NCI-H146 treated with DMSO at 0.1 percent for 48 hours (cell line): ENCODE results near the gene GAK.
"Not testable (repeated sequence)": the region's sequence is repeated elsewhere in the genome, so short reads cannot be mapped to it uniquely, and the experiment has no call there.

Experiments
- DNase-seq: peaks from one replicate; lab custom pipeline; 2025; ENCODE audit not compliant: unreplicated experiment; lab: John Stamatoyannopoulos, UW

Gene GAK

DNA sequence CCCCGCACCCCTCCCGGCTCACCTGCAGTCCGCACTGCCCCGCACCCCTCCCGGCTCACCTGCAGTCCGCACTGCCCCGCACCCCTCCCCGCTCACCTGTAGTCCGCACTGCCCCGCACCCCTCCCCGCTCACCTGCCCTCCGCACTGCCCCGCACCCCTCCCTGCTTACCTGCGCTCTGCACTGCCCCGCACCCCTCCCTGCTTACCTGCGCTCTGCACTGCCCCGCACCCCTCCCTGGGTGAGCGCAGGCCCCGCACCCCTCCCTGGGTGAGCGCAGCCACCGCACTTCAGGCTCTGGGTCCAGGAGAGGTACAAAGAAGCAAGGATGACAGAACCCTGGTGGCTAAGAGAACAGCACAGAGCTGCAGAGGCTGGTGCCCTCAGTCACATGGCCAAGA is 4.5 kb downstream of the GAK start:
- not testable (repeated sequence) for DNase-seq

DNA sequence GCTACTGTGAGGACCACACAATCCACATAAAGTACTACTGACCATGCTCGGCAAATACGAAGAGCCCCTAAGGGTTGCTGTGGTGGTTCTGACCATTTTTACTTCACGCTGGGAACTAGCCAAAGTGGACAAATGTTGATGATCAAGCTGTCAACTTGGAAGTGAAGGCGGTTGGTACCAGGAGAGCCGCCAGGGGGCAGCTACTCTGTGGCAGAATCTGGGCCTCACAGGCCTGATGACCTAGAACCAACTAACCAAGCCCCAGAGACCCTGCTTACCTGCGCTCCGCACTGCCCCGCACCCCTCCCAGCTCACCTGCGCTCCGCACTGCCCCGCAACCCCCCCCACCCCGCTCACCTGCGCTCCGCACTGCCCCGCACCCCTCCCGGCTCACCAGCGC is 5.6 kb downstream of the GAK start:
- no peak for DNase-seq

DNA sequence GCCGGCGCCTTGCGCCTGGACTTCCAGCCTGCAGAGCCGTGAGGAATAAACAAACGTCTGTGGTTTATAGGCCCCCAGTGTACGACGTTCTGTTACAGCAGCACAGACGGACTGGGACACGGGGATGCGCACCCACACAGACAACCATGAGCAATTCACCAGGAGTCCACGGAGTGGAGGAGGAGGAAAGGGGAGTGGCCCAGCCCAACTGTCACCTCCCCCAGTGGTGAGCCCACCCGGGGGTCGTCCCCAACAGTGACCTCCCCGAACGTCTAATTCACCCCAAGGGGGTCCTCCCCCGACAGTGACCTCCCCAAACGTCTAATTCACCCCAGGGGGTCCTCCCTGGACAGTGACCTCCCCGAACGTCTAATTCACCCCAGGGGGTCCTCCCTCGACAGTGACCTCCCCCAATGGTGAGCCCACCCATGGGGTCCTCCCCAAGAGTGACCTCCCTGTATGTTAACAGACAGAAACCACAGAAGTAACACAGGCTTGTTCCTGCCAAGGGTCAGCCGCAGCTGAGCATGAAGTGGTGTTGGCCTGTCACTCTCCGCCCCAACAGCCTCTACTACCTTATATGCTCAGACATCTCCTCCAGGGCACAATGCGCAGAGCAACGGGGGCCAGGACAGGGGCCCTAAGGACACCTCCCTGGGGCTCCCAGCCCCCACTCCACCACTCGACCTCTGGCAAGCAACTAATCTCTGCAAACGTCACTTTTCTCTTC is 6.2 kb downstream of the GAK start:
- no peak for DNase-seq

DNA sequence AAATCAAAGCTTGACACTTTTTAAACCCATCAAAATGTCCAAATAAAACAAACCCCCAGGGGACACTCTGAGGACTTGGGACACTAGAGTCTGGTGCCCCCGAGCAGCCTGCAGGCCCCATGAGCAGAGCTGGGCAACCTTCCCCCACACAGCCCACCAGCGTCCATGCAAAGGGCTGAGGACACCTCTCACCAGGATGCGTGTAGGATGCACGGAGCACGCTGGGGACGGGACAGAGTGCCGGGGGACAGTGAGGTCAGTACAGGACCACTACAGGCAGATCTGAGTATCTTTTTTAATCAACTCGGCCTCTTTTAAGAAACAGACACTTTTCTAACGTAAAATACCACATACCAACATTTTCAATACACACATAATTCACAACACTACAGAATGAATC is 6.9 kb downstream of the GAK start:
- no peak for DNase-seq

DNA sequence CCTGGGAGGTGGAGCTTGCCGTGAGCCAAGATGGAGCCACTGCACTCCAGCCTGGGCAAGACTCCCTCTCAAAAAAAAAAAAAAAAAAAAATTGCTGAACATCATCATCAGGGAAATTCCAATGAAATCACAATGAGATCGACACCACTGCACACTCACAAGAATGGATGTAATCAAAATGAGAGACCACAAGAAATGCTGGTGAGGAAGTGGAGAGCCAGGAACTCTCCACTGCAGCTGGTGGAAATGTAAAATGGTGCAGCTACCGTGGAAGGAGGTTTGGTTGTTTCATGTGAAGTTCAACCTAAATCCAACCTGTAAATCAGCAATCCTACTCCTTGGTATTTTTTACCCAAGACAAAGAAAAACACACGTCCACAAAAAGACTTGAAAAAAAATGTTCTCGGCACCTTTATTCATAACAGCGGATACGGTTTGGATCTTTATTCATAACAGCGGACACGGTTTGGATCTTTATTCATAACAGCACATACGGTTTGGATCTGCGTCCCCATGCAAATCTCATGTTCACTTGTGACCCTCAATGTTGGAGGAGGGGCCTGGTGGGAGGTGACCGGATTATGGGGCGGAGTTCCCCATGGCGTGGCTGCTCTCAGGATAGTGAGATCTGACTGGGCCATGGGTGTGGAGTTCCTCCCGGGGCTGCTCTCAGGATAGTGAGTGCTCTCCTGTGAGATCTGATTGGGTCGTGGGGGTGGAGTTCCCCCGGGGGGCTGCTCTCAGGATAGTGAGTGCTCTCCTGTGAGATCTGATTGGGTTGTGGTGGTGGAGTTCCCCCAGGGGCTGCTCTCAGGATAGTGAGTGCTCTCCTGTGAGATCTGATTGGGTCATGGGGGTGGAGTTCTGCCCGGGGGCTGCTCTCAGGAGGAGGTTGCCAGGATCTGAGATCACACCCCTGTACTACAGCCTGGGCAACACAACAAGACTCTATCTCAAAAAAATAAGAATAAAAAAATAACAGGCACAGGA is 7.7 kb downstream of the GAK start:
- DNase-seq = no peak

DNA sequence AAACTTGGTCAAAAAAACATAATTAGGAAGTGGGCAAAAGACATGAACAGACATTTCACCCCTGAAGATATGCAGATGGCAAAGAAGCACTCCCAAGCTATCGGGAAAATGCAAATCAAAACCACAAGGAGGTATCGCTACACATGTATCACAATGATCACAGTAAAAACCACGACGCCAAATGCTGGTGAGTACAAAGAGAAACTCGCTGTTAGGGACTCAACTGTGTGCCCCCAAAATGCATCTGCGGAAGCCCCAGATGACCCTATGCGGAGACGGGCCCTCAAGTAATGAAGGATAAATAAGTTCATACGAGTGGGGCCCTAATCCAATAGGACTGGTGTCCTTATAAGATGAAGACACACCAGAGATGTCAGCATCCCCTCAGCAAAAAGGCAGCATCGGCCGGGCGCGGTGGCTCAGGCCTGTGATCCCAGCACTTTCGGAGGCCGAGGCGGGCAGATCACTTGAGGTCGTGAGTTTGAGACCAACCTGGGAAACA is 10.2 kb downstream of the GAK start:
- no peak for DNase-seq

DNA sequence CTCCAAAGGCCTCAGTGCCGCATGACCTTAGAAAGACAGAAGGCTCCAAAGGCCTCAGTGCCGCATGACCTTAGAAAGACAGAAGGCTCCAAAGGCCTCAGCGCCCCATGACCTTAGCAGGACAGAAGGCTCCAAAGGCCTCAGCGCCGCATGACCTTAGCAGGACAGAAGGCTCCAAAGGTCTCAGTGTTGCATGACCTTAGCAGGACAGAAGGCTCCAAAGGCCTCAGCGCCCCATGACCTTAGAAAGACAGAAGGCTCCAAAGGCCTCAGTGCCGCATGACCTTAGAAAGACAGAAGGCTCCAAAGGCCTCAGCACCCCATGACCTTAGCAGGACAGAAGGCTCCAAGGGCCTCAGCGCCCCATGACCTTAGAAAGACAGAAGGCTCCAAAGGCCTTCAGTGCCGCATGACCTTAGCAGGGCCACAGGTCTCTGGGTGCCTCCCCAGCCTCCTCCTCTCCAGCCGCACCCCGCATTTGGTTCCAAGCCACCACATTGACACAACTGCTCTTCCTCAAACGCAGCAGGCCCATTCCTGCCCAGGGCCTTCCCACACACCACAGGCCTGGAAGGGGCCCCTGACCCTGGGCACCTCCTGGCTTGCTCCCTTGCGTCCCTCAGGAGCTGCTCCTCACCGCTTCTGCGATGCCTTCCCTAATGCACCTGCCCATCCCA is 13.0 kb downstream of the GAK start:
- DNase-seq = not testable (repeated sequence)

DNA sequence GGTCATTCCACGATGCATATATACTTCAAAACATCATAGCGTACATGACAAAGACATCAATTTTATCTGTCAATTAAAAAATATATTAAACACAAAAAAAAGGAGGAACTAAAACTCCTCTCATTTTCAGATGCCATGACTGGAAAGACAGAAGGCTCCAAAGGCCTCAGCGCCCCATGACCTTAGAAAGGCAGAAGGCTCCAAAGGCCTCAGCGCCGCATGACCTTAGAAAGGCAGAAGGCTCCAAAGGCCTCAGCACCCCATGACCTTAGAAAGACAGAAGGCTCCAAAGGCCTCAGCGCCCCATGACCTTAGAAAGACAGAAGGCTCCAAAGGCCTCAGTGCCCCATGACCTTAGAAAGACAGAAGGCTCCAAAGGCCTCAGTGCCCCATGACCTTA is 13.5 kb downstream of the GAK start:
- not testable (repeated sequence) for DNase-seq

DNA sequence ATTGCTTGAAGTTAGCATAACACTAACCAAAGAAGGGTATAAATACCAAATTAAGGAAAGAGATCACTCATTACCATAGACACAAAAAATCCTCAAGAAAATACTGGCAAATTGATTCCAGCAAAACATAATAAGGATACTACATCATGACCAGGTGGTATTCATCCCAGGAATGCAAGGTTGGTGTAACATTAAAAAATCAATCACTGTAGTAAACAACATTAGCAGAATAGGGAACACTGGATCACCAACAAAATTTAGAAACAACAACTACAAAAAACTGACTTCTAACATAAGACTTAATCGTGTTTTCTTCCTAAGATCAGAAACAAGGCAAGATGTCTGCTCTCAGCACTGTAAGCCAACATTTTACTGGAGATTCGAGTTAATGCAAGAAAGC is 14.1 kb downstream of the GAK start:
- DNase-seq = no peak

DNA sequence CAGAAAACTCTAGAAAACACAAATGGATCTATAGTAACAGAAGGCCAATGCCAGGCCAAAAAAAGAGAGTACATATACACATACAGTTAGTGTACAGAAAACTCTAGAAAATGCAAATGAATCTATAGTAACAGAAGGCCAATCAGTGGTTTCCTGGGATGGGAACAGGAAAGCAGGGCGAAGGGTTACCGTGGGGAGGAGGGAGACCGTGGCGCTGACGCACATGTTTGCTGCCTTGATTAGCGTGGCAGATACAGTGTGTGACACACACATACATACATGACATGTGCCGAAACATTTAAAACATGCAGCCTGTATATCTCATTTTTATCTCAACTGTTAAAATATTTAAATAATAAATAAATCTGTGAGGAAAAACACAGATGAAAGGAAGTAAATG is 14.7 kb downstream of the GAK start:
- DNase-seq = no peak

DNA sequence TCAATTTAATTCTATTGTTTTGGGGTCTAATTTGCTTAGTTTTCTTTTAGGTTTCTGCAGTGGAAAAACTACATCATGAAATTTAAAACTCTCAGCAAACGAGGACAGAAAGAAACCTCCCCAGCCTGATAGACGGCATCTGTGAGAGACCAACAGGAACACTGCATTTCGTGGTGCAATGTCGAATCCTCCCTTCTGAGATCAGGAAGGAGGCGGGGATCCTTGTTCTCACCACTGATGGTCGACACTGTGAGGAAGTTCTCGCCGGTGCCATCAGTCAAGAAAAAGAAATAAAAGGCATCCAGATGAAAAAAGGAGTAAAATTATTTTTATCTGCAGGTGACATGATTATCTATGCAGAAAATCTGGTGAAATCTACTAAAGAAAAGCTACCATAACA is 16.5 kb downstream of the GAK start:
- no peak for DNase-seq

DNA sequence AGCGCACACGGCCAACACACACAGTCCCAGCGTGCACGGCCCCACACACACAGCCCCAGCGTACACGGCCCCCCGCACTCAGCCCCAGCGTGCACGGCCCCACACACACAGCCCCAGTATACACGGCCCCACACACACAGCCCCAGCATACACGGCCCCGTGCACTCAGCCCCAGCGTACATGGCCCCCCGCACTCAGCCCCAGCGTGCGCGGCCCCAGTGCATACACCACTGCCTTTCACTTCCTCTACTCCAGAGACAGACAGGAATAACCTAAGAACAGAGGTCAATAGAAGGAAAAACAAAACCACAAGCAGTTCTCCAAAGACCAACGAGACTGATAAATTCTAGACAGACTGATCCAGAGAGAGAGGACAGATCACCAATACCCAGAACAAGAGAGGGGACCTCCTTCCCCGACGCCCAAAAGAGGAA is 17.1 kb downstream of the GAK start:
- DNase-seq = no peak

DNA sequence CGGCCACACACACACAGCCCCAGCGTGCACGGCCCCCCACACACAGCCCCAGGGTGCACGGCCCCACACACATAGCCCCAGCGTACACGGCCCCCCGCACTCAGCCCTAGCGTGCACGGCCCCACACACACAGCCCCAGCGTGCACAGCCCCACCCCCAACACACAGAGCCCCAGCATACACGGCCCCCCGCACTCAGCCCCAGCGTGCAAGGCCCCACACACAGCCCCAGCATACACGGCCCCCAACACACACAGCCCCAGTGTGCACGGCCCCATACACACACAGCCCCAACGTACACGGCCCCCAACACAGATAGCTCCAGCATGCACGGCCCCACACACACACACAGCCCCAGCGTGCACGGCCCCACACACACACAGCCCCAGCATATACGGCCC is 17.6 kb downstream of the GAK start:
- no peak for DNase-seq

DNA sequence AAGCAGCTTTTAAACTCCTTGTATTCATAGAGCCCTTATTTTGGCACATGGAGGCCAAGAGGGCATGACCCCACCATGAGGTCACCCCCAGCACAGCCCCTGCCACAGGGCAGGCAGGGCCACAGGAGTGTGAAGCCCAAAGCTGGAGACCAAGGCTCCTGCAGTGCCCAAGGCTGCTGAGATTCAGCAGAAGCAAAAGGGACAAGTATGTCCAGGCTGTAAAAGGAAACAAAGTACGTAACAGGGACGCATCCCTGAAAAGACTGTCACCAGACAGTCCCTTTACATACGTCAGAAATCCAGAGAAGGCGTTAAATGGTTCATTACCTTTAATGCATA is 18.9 kb downstream of the GAK start:
- no peak for DNase-seq

DNA sequence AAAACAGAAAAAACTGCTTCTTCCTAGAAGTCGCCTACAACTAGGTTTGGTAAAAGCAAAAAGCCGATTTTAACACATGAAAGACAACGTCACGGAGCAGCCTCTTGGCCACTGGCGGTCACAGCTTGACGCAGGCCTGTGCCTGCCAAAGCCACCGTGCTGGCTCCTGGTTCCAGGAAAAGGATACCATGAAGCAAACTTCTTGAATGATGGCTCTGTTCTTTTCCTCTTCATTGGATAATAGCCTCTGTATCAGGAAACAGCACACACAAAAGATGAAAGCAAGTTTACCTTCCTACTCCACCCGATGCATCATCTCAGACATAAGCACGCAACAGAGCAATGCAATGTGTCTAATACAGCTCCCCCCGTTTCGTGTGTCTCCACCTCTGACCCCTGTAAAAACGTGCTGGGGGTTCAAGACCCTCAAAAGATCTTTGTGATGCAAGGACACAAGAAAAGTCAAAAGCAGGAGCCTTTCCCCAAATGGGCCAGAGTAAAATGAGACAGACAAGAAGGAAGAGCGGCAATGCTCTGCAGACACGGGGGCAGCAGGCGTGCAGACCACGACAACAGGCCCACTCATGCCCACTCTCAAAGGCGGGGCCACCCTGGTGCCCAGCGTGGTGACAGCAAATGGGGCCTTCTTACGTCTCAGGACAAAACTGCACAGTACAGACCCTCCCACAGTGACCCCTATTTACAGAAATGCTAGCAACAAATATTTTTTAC is 19.4 kb downstream of the GAK start:
- DNase-seq = no peak

DNA sequence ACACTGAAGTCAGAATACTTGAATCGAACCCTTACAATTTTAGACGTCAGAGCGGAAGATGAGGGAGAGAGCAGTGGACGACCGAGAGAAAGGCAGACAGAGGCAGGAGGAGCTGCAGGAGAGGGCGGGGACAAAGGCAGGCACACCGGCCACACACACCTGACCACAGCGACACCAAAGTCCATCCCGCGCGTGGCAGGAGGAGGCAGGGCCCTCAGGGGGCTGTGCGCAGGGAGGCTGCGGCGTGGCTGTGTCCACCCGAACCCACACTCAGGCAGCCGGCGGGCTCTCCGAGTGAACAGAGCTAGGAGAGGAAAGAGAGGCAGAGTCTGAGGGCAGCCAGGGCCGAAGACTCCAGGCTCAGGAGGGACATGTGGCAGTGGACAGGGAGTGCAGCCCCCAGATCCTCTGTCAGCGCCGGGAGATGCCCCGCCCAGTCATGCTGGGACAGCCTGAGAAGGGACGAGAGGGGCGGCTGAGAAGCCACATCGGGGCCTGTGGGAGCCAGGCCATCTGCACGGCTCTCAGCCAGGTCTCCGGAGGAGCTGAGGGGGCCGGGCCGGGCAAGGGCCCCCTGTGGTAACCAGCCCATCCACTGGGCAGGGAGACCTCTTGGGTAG is 20.1 kb downstream of the GAK start:
- no peak for DNase-seq

DNA sequence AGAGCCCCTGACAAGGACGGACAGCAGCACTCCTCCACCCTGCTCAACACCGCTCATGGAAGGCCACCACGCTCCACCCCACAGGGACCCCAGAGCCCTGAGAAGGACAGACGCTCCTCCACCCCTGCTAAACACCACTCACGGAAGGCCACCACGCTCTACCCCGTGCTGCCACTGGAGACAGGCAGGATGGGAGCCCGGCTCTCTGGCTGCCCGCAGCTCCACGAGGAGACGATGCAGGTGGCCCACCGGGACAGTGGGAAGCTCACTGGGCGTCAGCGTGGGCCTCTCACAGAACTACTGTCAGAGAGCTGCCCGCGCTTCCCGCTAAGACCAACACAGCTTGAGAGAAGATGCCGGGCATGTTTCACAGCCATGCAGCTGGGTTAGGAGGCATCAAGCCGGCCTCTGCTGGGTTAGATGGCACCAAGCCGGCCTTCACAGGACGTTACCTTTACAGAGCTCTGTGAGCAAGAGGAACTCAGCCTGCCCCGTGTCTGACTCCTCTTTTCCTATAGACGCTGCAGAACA is 20.8 kb downstream of the GAK start:
- no peak for DNase-seq

DNA sequence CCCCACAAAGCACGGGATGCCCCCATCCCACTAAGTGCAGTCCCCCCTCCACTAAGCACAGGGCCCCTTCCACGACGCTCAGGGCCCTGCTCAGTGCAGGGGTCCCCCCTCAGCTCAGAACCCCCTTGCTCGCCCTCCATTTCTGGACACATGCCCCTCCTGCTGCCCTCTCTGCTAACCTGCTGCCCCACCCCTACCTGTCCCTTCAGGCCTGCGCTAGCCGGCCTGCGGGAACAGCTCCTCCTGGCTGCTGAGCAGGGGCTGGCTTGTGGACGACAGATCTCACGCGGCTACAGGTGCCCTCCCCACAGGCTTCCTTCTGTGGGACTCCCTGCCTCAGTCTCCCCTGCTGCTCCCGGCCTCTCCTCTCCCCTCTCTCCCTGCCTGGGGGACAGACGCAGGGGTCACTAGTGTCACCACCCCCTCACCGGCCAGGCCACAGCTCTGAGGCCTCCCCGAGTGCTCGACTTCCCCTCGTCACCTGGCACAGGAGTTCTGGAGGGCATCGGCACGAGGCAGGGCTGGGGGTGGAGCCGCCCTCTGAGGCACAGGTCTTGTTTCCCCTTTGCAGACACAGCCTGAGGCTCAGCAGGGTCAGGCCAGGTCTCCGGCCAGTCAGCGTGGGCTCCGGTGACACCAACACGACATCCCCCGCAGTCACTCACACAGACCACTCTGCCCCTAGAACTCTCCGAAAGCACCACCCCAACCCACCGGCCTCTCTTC is 21.6 kb downstream of the GAK start:
- DNase-seq = no peak

DNA sequence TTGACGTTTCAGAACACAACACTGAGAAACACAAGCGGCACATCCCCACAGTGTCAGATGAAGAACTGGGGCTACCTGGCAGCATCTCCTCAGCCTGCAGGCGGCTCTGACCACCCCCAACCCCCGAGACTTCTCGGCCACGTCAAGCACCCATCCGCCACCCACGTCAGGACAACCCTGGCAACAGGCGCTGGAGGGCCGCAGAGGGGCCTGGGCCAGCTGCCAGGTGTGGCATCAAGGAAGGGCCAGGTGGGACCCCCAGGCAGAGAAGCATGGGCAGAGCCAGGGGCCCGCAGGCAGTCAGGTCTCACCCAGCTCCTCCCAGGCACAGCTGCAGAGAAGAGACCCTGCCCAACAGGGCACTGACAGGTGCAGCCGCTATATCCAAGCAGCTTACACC is 22.3 kb downstream of the GAK start:
- no peak for DNase-seq
